Measurements from ENCODE around the gene TMEM97.
"Not testable (repeated sequence)": the region's sequence is repeated elsewhere in the genome, so short reads cannot be mapped to it uniquely, and the experiment has no call there.

TMEM97 gene

DNA sequence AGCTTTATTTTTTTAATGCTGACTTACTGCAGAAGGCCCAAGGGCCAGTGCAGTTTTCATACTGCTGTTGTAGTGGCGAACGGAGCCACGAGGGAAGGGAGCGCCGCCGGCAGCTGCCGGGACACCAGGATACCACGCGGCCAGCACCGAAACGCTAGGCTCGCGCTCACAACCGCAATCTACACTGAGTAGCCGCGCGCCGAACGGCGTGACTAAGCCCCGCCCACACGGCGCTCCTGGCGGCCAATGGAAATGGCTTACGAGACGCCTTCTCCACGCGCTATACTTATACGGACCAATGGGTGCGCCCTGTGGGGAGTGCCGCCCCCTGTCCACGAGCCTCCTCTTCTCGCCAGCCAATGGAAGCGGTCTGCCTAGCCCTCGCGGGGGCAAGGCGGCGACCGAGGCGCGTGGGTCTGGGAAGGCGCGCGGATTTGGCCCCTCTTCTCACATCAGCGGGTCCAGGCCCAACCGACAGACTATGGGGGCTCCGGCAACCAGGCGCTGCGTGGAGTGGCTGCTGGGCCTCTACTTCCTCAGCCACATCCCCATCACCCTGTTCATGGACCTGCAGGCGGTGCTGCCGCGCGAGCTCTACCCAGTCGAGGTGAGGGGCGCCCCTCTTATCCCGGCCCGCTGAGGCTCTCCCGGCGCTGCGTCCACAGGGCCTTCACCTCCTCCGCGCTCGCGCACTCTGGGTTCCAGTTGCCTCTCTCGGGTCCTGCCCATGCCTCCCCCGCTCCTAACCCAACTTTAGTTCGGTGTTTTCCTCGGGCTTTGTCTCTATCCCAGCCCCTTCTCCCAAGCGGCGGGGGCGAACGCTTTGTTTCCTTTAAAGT is at the start of gene TMEM97:
Gene TMEM97, plus strand, starts transcription at position 442 of the 839 bp plus-strand sequence. Its CDS starts 40 bp downstream, at position 482.
- DNase-seq = peak; percentile 71 to 98 (median 94)

GRCh38 chr17:28270055-28270454 is 48.9 kb upstream of the TMEM97 start:
- no peak for DNase-seq

DNA sequence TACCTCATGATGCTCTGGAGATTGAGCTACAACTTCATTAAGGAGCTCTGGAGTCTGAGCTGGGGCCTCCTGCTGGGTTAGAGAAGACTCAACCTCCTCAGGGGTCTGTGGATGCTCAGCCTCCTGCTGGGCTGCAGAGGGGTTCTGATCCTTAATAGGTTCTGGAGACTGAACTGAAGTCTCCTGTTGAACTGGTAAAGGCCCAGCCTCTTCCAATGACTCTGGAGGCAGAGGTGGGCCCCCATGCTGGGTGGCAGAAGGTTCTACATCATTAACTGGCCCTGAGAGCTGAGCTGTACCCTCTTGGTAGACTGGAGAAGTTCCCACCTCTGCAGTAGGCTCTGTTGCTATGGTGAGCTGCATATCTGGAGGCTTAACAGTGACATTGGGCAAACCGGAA is 48.1 kb upstream of the TMEM97 start:
- DNase-seq = no peak

DNA sequence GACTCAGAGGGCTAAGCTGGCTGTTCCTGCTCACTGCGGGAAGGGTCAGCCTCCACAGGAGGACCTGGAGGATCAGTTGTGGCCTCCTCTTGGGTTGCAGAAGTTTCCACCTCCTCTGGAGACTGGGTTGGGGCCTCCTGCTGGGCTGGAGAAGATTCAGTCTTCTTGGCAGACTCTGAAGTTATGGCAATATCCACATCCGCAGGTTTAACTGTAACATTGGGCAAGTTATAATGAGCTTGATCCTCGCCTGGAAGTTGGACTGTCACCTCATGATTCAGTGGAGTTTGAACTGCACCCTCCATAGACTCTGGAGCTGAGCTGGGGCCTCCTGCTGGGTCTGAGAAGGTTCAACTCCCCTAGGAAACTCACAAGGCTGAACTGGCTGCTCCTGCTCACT is 47.6 kb upstream of the TMEM97 start:
- no peak for DNase-seq

GRCh38 chr17:28272166-28272565 is 46.8 kb upstream of the TMEM97 start:
- DNase-seq = no peak

DNA sequence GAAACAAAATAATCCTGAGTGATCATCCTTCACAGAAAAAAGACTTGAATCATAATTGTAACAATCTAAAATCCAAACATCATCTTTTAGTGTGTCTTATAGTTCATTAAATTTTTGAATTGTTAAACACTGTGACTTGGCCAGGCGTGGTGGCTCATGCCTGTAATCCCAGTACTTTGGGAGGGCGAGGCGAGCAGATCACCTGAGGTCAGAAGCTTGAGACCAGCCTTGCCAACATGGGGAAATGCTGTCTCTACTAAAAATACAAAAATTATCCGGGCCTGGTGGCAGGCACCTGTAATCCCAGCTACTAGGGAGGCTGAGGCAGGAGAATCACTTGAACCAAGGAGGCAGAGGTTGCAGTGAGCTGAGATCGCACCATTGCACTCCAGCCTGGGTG is 45.7 kb upstream of the TMEM97 start:
- DNase-seq = not testable (repeated sequence)

- DNase-seq = no peak
Measured at GRCh38 chr17:28274591-28275265, 44.3 kb upstream of the TMEM97 start.

GRCh38 chr17:28276011-28276410 is 43.0 kb upstream of the TMEM97 start:
- DNase-seq = no peak

- DNase-seq = no peak
Measured at GRCh38 chr17:28279411-28279810, 39.6 kb upstream of the TMEM97 start.

DNA sequence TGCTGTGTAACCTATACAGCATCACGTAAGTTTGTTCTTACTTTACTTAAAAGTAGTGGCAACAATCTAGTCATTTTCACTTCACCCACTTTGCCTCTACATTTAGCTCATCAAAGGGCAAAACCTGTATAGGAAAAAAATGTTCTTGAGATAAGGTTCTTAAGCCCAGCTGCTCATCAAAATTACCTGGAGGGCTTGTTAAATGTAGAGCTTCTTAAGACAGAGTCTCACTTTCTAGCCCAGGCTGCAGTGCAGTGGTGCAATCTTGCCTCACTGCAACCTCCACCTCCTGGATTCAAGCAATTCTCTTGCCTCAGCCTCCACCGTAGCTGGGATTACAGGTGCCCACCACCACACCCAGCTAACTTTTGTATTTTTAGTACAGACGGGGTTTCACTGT is 38.2 kb upstream of the TMEM97 start:
- DNase-seq = no peak

- DNase-seq = no peak
Measured at GRCh38 chr17:28282596-28282995, 36.4 kb upstream of the TMEM97 start.

DNA sequence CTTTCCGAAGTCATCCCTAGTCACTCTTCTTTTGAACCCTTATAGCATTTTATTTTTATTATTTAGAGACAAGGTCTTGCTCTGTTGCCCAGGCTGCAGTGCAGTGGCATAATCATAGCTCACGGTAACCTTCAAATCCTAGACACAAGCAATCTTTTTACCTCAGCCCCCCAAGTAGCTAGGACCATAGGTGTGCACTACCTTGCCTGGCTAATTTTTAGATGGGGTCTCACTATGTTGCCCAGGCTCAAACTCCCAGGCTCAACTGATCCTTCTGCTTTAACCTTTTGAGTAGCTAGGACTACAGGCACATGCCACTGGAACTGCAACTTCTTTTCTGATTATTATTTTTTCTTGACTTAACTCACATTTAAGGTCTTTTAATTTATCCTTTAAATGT is 33.0 kb upstream of the TMEM97 start:
- DNase-seq = no peak

DNA sequence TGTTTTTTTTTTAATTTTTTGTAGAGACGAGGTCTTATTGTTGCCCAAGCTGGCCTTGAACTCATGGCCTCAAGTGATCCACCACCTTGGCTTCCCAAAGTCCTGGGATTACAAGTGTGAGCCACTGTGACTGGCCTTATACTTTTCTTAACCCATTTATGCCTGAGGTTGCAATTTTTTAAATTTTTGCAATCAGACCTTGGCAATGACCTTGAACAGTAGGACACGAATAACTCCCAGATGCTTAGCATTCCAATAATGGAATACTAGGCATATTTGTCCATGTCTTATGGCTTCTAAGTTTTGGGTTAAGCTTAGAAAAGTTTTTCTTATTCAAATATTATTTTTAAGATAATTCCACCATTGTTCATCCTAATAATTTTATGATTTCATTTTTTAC is 28.3 kb upstream of the TMEM97 start:
- no peak for DNase-seq

DNA sequence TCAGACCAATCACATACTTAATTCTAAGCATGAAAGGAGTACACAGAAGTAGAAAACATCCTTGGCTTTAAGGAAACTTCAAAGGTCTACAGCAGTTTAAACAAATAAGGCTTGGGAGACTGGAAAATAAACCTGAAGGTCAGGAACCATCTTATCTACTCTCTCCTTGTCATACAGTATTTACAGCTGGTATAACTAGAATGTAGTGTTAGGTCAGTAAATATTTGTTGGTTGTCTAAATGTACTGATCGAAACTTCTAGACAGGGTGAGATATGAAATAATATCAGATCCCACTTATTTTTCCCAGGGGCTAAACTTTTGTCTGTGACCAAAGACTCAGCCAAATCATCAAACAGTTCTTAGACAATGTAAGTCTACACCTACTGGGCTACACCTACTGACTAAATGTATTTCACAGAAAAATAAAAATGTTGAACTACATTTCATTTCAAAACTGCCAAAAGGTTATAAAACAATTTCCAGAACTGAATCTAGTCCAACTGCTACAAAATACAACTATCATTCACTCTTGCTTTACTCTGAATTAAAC is 27.1 kb upstream of the TMEM97 start:
- no peak for DNase-seq

- not testable (repeated sequence) for DNase-seq
Measured at GRCh38 chr17:28292878-28293277, 26.1 kb upstream of the TMEM97 start.

DNA sequence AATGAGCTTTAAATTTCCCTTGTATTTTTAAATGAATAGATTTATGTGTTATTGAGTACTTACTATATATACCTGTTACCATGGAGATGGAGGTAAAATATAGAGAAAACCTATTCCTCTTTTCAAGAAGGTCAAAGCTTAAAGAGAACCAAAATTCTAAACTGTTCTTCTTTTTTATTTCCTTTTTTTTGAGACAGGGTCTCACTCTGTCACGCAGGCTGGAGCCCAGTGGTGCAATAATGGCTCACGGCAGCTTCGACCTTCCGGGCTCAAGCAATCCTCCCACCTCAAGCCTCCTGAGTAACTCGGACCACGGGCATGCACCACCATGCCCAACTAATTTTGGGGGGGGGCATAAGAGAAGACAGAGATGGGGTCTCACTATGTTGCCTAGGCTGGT is 25.0 kb upstream of the TMEM97 start:
- DNase-seq = no peak

DNA sequence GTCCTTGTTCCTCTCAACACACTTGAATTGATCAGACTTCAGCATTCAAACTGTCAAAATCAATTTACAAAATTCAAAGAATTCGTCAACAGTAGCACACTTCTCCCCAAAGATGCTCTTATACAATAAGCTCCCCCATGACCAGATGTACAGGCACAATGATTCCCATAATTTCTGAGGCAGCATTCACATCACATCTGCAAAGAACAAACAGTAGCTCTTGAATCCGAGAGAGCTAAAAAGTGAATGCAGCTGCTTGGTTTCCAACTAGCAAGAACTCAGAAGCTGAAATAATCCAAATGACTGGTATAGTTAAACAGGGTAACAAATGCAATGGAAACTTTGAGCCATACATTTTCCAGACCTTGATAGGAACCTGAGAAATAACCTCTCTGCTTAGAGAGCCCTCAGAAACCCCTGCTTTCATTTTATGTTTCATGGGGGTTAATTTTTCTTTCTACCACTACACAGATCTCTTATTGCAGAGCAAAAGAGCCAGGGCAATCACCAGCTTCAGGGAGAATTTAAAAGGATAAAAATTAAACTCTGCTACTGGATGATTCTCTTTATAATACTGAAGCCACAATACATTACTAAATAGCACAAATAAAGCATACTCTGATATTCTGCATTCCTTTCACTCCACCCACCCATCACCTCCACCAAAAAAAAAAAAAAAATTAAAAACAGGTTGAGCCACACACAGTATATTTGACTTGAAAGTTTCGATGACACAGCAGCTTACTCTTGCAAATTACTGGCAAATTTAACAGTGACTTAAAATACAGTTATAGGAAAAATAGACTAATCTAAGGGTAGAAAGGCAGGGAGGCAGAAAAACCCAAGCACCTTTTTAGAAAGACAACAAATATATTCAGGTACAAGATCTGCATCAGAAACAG is 23.1 kb upstream of the TMEM97 start:
- DNase-seq = peak in 1 of 58 donors; percentile 22

DNA sequence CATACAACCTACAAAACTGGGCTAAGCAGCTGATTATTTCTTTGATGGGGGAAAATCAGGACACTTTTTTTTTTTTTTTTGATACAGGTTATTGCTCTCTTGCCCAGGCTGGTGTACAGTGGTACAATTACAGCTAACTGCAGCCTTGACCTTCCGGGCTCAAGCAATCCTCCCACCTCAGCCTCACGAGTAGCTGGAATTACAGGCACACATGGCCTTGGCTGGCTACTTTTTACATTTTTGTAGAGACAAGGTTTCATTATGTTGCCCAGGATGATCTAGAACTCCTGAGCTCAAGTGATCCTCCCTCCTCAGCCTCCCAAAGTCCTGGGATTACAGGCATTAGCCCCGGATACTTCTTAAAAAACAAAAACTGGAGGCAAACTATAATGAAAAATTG is 20.6 kb upstream of the TMEM97 start:
- no peak for DNase-seq

DNA sequence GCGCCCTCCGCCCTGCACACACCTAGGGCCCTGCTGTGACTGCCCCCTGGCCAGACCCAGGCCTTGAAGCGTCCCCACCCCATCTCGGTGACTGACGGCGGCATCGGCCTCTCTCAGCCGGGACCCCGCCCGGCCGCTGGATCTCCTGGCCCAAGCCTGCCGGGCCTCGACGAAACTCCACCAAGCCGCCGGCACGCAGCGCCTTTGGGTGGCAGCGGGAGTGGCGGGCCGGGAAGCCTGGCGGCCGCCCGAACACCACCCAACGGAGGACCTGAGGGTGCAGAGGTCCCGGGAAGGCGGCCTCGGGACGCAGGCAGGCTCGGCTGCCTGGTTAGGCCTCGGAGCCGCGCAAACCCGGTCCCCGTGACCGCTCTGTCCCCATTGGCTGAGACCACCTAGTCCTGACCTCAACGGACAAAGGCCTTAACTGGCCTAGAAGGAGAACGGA is 12.0 kb upstream of the TMEM97 start:
- DNase-seq = no peak

GRCh38 chr17:28313841-28314240 is 5.2 kb upstream of the TMEM97 start:
- no peak for DNase-seq
